ENCODE measurements around the gene FOXD1.

Gene FOXD1

DNA sequence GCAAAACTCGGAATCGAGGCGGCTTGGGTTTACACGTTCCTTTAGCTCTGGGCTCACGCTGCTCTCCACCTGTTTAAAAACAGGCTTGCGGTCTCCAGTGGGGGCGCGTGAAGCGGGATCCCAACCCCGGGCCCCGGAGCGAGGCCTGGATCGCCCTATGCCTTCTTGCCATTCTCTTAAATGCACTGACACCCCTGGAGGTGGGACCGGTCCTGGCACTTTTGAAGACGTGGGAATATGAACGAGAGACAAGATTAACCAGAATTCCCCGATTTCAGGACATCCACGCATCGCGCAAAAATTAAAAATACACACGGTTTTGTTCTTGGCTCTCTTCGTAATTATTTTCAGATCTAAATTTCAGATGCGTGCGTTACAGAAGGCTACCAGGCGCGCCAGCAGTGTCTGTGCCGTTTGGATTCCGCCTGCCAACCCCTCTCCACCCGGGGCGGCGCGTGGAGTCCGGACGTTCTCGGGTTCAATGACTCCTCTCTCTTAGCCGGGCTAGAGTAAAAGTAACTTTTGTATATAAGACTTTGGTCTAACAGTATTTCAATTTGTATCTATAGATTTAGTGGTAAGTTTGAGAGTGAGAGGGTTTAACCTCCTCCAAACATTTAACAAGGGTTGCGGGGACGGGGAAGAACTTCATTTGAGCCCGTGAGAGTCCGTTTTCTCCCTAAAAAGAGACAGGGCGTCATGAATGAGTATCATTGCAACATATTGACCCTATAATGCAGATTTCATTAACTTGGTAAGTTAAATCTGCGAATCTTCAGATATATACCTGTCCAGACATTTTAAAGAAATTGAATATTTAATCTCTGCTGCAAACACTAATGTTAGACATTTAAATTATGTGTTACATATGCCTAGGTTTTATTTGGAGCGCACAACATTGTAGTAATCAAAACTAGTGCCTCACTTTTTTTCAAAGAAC, 3.8 kb downstream of the FOXD1 start:
- no peak for DNase-seq (ENCODE audit: extremely low read depth, low read depth)
- TF ChIP-seq, protein P1, sequence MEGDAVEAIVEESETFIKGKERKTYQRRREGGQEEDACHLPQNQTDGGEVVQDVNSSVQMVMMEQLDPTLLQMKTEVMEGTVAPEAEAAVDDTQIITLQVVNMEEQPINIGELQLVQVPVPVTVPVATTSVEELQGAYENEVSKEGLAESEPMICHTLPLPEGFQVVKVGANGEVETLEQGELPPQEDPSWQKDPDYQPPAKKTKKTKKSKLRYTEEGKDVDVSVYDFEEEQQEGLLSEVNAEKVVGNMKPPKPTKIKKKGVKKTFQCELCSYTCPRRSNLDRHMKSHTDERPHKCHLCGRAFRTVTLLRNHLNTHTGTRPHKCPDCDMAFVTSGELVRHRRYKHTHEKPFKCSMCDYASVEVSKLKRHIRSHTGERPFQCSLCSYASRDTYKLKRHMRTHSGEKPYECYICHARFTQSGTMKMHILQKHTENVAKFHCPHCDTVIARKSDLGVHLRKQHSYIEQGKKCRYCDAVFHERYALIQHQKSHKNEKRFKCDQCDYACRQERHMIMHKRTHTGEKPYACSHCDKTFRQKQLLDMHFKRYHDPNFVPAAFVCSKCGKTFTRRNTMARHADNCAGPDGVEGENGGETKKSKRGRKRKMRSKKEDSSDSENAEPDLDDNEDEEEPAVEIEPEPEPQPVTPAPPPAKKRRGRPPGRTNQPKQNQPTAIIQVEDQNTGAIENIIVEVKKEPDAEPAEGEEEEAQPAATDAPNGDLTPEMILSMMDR (IDR thresholded peaks at IDR 0.05; ENCODE audit: low read depth, low read length), result no peak

DNA sequence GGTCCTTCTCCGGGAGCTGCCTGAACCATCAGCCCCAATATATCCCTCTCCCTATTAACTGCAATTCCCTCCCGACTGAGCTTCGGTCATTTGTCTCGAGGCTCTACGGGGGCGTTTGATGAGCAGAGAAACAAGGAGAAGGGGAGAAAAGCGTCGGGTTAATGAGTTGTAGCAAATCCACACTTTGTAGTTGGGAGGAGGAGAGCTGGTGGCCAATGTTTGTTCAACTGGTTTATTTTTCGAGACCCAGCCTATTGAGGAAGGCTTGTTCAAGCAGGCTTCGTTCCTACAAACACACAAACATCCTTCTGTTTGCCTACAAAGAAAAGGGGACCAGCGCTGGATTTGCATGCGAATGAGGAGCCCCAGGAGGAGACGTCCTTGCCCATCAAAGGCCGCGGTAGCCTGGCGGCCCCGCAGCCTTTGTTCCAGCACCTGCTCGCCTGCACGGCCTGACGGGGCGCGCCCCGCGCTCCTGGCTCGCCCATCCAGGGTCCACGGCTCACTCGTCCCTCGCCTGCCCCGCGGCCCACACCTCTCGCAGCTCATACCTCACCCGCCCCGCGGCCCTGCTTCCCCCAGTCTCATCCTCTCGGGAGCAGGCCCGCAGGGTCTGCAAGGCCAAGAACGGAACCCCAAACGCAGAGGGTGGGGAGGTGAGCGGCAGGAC, 4.6 kb downstream of the FOXD1 start:
- TF ChIP-seq, protein P1 (IDR thresholded peaks at IDR 0.05; ENCODE audit: low read depth, low read length), result no peak
- no peak for DNase-seq (ENCODE audit: extremely low read depth, low read depth)

DNA sequence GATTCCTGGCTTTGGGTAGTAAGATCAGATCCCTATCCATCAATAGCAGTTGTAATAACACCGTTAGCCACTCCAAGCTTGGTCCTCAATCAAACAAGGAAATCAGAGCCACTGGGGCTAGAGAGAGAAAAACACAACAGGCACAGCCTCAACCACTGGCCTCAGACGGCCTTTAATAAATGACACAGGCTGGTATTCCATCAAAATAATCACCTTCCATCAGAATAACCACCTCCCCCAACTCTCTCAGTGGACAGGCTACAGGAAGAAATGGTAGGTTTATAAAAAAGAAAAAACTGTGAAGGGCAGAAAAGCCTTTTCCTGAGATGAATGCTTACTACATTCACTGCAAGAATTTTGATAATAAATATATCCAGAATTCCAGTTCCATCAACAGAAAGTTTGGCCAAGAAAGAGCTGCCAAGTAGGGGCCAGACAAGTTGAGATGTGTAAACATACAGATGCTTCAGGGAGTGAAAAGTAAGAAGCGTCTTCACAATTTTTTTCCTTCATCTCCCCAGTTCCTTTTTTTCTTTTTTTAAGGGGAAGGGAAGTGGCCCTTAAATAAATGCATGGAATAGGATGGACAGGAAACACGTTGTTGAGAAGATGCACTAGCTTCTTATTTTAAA, 5.5 kb downstream of the FOXD1 start:
- no peak for DNase-seq (ENCODE audit: extremely low read depth, low read depth)

DNA sequence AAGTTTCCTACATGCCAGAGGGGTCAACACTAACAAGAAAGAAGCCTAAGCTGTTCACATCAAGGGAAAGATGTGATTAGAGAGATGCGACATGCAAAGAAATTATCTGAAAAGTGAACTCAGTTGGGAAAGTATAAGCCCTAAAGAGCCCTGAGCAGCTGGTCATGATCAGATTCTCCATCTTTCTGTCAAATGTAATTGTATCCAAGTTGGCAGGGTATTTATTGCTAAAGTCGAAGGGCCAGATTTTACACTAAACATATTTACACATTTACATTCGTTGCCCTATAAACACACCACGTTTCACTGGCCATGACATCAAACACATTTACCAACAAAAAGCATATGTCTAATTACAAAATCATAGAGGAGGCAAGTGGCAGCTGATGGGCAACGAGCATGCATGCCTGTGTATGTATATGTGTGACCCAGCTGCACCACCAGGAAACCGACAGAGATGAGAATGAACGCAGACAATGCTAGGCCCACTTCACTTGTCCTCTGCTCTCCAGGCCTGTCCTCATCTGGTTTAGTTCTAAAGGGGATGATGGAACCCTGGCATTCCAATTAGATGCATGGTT, 6.3 kb downstream of the FOXD1 start:
- DNase-seq (ENCODE audit: extremely low read depth, low read depth), result no peak
- TF ChIP-seq, protein P1 (IDR thresholded peaks at IDR 0.05; ENCODE audit: low read depth, low read length), result no peak

More for the DNA sequence above, 5.5 kb downstream of the FOXD1 start:
- TF ChIP-seq, protein P1 (IDR thresholded peaks at IDR 0.05; ENCODE audit: low read depth, low read length), result no peak

DNA sequence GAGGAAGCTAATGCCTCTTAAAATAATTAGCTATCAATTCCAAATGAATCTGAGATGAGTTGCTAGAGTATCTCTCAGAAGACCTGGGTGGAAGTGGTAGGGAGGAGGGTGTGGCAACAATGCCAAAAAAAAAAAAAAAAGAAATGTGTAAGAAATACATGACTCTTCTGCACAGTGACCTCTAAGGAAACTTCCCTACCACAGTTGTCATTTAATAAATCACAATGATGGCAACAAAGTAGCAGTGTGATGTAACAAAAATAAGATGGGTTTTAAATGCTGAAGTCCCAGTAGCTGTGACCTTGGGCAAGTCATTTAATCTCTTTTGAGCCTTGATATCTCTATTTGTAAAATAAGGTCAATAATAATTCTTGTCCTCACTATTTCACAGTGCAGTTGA, 7.2 kb downstream of the FOXD1 start:
- DNase-seq (ENCODE audit: extremely low read depth, low read depth), result no peak
- TF ChIP-seq, protein P1 (IDR thresholded peaks at IDR 0.05; ENCODE audit: low read depth, low read length), result no peak

DNA sequence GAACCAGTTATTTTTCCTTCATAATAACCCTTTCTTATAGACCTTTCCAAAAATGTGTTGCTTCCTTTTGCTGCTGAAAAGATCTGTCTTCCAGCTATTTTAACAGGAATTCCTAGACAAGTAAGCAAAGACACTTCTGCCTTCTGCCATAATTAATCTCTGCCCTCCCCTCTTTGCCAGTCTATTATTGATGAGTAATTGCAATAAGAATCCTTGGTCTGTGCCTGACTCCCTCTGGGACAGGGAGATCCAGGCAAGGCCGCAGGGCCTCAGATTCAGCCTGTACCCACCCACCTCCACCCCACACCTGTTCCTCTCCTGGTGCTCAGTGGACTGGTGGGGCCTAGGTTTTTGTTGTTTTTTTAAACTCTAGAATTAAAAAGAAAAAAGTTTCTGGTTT, 8.3 kb downstream of the FOXD1 start:
- TF ChIP-seq, protein P1 (IDR thresholded peaks at IDR 0.05; ENCODE audit: low read depth, low read length), result no peak
- DNase-seq (ENCODE audit: extremely low read depth, low read depth), result no peak

All from AG09319 (cell line).